PC-9 (cell line): ENCODE data around the gene ECHDC3. TPM values are rescaled to one million over a fixed set of nuclear protein-coding genes. Genes with fewer than 3 reads are reported as not detected.

Source experiments
- BruUV-seq: library from RNA; stranded (reverse); fragments of 400-500 nt; replicated peaks from 2 replicates; lab custom pipeline; 2021; lab: Mats Ljungman, UMichigan
- CTCF ChIA-PET: fragments of 300-600 bp; sonication (Branson Sonifier 250); formaldehyde crosslinking; loops from one replicate; lab custom pipeline; 2022; ENCODE audit warnings: antibody characterized with exemption; lab: Charles Lee
- POLR2A ChIA-PET: fragments of 300-600 bp; sonication (Branson Sonifier 250); formaldehyde crosslinking; loops from one replicate; lab custom pipeline; 2022; ENCODE audit warnings: antibody characterized with exemption; ENCODE audit not compliant: unreplicated experiment; lab: Charles Lee
- DNase-seq, 2 experiments: peaks; one replicate each; pipeline versions ENCODE4 v3.0.0 to v3.0.0-alpha.2; 2015 to 2022; ENCODE audit warnings: mixed read lengths in 1 of 2
- H2AFZ ChIP-seq: fragments of 200-600 bp; sonication (generic); 2 replicates; pipeline ENCODE4 v1.8.1; 2017; ENCODE audit warnings: antibody characterized with exemption
- H3F3A ChIP-seq: fragments of 200-600 bp; sonication (generic); 2 replicates; pipeline ENCODE4 v1.8.1; 2017; ENCODE audit warnings: antibody characterized with exemption, mild to moderate bottlenecking, low read depth; ENCODE audit not compliant: insufficient read depth
- H3K27ac ChIP-seq: fragments of 200-600 bp; sonication (generic); 2 replicates; pipeline ENCODE4 v1.6.1; 2016; ENCODE audit warnings: mixed run types
- H3K27me3 ChIP-seq: fragments of 200-600 bp; sonication (generic); 2 replicates; pipeline ENCODE4 v1.6.1; 2016; ENCODE audit warnings: low read depth, mixed run types; ENCODE audit not compliant: insufficient read depth
- H3K36me3 ChIP-seq: fragments of 200-600 bp; sonication (generic); 2 replicates; pipeline ENCODE4 v1.6.1; 2016; ENCODE audit warnings: low read depth, mixed run types
- H3K4me1 ChIP-seq: fragments of 200-600 bp; sonication (generic); replicated peaks from 2 replicates; pipeline ENCODE4 v1.6.1; 2016; ENCODE audit warnings: mixed run types; ENCODE audit not compliant: insufficient read depth
- H3K4me2 ChIP-seq: fragments of 200-600 bp; sonication (generic); 2 replicates; pipeline ENCODE4 v1.6.1; 2017; ENCODE audit warnings: mixed run types
- H3K4me3 ChIP-seq: fragments of 200-600 bp; sonication (generic); 2 replicates; pipeline ENCODE4 v1.6.1; 2016; ENCODE audit warnings: mixed run types
- H3K79me2 ChIP-seq: fragments of 200-600 bp; sonication (generic); 2 replicates; pipeline ENCODE4 v1.6.1; 2017; ENCODE audit warnings: low read depth, mixed run types
- H3K9me2 ChIP-seq: fragments of 200-600 bp; sonication (generic); 2 replicates; pipeline ENCODE4 v1.8.1; 2017; ENCODE audit warnings: mild to moderate bottlenecking; ENCODE audit not compliant: insufficient read depth
- H3K9me3 ChIP-seq: fragments of 200-600 bp; sonication (generic); 2 replicates; pipeline ENCODE4 v1.8.1; 2016; ENCODE audit warnings: low read depth; ENCODE audit not compliant: insufficient read depth
- H4K20me1 ChIP-seq: fragments of 200-600 bp; sonication (generic); 2 replicates; pipeline ENCODE4 v1.8.1; 2017; ENCODE audit not compliant: insufficient read depth
- EZH2 ChIP-seq: fragments of 200-600 bp; sonication (generic); IDR thresholded peaks from 2 replicates; pipeline ENCODE4 v1.8.0; 2017; ENCODE audit warnings: antibody characterized with exemption, low read depth
- intact Hi-C: fragments of 100-400 bp; cut with micrococcal nuclease; formaldehyde crosslinking; loops from one replicate; pipeline ENCODE4 v1.10.0; 2022; ENCODE audit not compliant: unreplicated experiment
- total RNA-seq: library from RNA; stranded (reverse); gene quantifications from 2 replicates; pipeline ENCODE4 v1.2.3, GENCODE V29; 2021
- TF ChIP-seq, protein P1 (sequence below): fragments of 200-600 bp; sonication (generic); conservative IDR thresholded peaks from 2 replicates; pipeline ENCODE4 v1.6.1; 2017; ENCODE audit warnings: mixed run types, antibody characterized with exemption, mild to moderate bottlenecking, moderate library complexity

ECHDC3 gene
- total RNA-seq, 1 experiment from 2014 or later = not detected

DNA sequence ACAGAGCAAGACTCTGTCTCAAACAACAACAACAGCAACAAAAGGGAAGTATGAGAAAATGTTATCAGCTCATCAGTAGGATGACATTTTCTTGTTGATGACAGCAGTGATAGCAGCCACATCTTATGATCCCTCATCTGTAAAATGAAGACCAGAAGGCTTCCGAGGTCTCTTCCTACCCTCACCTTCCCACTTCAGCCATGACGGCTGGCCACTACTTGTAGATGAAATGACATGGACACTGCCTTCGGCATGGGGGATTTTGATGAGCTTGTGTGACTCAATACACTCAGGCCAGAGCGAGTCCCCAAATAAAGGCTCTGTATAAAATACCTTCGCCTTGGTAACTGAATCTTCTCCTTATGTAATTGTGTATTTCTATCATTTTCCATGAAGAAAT, 6.7 kb downstream of the ECHDC3 start:
- Histone ChIP-seq H2AFZ (no peak overlapping the region), H3F3A (no peaks in the 10 kb centered on the region), H3K4me1 (no peaks in the 10 kb centered on the region), H3K27ac (no peak overlapping the region), H3K79me2 (no peaks in the 10 kb centered on the region), H4K20me1 (no peaks in the 10 kb centered on the region), H3K4me3 (no peak overlapping the region), H3K36me3 (no peaks in the 10 kb centered on the region), H3K9me2 (no peaks in the 10 kb centered on the region), H3K4me2 (no peak overlapping the region), H3K9me3 (no peaks in the 10 kb centered on the region), H3K27me3 (no peaks in the 10 kb centered on the region)
- ChIA-PET POLR2A (no interaction called here), CTCF (no interaction called here)
- intact Hi-C loops = no loop called here
- no TSS peak for BruUV-seq
- no peak for TF ChIP-seq EZH2
- TF ChIP-seq, protein P1, sequence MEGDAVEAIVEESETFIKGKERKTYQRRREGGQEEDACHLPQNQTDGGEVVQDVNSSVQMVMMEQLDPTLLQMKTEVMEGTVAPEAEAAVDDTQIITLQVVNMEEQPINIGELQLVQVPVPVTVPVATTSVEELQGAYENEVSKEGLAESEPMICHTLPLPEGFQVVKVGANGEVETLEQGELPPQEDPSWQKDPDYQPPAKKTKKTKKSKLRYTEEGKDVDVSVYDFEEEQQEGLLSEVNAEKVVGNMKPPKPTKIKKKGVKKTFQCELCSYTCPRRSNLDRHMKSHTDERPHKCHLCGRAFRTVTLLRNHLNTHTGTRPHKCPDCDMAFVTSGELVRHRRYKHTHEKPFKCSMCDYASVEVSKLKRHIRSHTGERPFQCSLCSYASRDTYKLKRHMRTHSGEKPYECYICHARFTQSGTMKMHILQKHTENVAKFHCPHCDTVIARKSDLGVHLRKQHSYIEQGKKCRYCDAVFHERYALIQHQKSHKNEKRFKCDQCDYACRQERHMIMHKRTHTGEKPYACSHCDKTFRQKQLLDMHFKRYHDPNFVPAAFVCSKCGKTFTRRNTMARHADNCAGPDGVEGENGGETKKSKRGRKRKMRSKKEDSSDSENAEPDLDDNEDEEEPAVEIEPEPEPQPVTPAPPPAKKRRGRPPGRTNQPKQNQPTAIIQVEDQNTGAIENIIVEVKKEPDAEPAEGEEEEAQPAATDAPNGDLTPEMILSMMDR = no peak
- no peak for DNase-seq

DNA sequence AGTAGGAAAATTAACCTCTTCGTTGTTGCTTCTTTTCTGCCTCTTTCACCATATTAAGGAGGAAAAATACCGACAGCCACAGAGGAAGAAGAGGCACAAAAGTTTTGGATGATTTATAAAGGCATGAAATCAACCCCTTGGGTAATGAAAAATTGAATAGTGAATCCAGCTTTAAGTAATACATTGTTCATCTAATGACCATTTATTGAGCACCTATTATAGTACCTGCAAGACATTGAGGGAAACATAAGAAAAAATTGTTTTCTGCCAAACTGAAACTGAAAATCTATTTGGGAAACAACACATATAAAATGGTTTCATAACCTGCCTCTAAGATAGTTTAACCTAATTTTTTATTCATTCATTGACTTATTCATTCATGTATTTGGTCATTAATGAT, 8.2 kb downstream of the ECHDC3 start:
- ChIA-PET CTCF (no interaction called here), POLR2A (no interaction called here)
- H3K4me2 ChIP-seq = no peak overlapping the region
- intact Hi-C loops = no loop called here
- H3K27me3 ChIP-seq = no peaks in the 10 kb centered on the region
- H3K4me1 ChIP-seq = no peaks in the 10 kb centered on the region
- H2AFZ ChIP-seq = no peak overlapping the region
- DNase-seq = no peak
- no peaks in the 10 kb centered on the region for H3K9me2 ChIP-seq
- H3K9me3 ChIP-seq = no peaks in the 10 kb centered on the region
- H3K79me2 ChIP-seq = no peaks in the 10 kb centered on the region
- no peaks in the 10 kb centered on the region for H3K36me3 ChIP-seq
- TF ChIP-seq, protein P1 = no peak
- TF ChIP-seq EZH2 = no peak
- BruUV-seq = no TSS peak
- no peak overlapping the region for H3K4me3 ChIP-seq
- no peaks in the 10 kb centered on the region for H3F3A ChIP-seq
- H4K20me1 ChIP-seq = no peaks in the 10 kb centered on the region
- no peak overlapping the region for H3K27ac ChIP-seq

DNA sequence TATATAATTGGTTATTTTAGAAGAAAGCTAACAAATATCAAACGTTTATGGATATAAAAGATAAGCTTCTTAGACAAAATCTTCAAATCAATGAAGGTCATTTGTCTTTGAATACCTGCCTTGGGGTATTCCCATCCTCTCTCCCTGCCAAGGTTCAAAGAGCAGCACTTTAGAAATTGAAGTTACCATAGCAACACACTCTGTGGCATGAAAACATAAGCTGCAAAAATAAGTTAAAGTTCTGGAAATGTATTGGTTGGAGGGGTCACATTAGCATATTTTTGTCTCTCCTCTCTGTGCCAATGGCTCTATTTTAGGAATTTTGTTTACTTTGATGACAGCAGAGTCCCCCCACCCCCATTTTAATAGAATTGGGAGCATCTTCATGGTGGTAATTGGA, 12.0 kb downstream of the ECHDC3 start:
- Histone ChIP-seq H3K36me3 (no peaks in the 10 kb centered on the region), H3F3A (no peaks in the 10 kb centered on the region), H3K4me2 (no peak overlapping the region), H3K4me3 (no peak overlapping the region), H4K20me1 (no peaks in the 10 kb centered on the region), H3K9me3 (no peaks in the 10 kb centered on the region), H3K79me2 (no peaks in the 10 kb centered on the region), H3K27me3 (no peaks in the 10 kb centered on the region), H3K4me1 (no peaks in the 10 kb centered on the region), H2AFZ (no peak overlapping the region), H3K9me2 (no peaks in the 10 kb centered on the region), H3K27ac (no peak overlapping the region)
- ChIA-PET CTCF (no interaction called here), POLR2A (no interaction called here)
- BruUV-seq = no TSS peak
- intact Hi-C loops = no loop called here
- TF ChIP-seq, protein P1 = no peak
- no peak for TF ChIP-seq EZH2
- no peak for DNase-seq
